HG03103 (cell line): Measurements from ENCODE around the gene HSP90AA1.
"Not testable (repeated sequence)": the region's sequence is repeated elsewhere in the genome, so short reads cannot be mapped to it uniquely, and the experiment has no call there.

ENCODE experiments used
- ATAC-seq: cut with Tn5 transposase; IDR thresholded peaks from one replicate; pipeline ENCODE4 v1.9.1; 2021; ENCODE audit warnings: low read depth; ENCODE audit not compliant: unreplicated experiment

The HSP90AA1 gene

DNA sequence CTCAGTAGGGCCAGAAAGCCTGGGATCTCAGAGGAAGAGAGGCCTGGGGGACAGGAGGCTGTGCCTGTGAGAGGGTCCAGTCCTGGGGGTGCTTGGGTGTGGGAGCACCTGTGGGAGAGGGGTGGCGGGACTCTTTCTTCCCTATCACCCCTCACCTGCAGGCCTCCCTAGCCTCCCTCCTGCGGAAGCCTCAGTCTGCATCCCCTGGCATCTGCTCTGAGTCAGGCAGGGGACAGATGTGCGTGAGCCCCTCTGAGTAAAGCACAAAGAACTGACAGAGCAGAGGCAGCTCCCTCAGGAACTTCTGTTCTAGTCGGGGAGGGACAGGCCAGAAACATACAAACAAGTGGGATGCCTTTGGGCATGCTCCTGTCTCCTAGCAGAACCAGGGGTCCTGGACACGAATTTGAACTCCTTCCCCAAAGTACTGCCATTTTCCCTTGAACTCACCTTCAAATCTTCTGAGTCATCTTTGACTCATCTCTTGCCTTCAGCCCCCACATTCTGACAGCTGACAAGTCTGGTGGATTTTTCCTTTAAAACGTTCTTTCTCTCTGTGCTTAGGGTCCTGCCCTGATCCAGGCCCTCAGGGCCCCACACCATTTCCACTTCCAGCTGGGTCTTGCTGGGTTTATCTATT lies 8.5 kb upstream of the HSP90AA1 start:
- no peak for ATAC-seq

DNA sequence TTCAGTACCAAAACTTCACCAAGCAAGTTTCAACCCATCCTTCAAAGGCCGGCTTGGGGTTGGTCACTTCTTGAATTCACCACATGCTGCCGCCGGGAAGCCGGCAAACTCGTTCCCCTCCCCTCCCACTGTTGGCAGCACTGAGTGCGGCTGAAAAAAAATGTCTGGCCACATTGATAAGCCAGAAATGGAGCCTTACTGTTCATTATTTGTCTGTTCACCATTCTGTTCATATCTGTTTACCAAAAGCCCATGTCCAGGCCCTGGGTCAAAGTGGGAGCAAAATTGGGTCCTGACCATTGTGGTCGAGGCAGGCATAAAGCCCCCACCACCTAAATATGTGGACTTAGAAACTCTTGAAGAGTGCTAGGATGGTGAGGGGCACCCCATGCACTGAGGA lies 7.3 kb upstream of the HSP90AA1 start:
- no peak for ATAC-seq

DNA sequence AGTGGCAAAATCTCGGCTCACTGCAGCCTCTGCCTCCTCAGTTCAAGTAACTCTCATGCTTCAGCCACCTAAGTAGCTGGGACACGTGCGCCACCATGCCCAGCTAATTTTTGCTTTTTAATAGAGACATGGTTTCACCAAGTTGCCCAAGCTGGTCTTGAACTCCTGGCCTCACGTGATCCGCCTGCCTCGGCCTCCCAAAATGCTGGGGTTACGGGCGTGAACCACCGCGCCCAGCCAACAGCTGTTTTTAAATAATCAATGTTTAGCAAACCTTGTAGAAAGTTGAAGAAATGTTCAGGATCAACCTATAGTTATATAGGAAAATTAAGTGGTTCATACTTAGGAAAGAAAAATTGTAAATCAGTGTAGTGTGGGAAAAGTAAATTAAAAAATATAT lies 6.0 kb upstream of the HSP90AA1 start:
- no peak for ATAC-seq

DNA sequence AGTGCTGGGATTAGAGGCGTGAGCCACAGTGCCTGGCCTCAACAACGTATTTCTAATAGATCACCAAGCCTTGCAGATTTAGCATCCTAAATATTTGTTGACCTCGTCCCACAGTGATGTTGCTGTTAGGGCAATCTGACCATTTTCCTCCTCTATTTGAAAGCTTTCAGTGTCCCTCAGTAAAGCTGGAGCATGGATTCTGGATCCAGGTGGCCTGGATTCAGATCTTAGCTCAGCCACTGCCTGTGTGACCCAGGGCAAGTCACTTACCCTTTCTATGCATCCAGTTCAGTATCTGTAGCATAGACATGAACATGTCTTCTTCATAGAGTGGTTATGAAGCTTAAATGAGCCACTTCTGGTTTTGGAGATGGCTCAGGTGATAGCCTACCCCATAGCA lies 3.9 kb upstream of the HSP90AA1 start:
- no peak for ATAC-seq

DNA sequence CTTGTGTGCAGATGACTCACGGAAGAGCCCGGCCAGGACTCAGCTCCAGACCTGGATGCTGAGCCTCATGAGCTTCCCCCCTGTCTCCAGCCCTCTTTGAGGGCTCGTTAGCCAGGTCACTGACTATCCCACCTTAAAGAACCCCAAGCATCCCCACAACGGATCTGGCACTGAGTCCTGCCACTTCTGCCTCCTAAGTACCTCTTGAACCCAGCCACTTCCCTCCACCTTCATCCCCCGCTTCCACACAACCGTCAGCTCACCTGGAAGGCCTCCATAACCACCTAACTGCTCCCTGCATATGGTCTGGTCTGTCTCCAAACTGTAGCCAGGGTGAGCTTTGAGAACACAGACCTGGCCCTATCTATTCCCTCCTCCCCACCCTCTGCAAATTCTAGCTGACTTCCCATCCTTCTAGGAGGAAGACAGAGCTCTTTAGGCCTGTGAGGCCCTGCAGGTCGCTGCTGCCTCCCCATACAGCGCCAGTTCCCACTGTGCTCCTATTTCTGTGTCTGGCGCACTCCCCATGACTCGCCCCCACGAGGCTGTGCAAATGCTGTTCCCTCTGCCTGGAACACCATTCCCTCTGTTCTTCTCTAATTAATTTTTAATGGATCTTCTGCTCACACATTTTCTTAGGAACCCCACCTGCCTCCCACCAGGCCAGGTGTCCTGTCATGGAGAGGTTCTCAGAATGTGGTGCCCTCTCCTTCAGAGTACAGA lies 2.9 kb upstream of the HSP90AA1 start:
- no peak for ATAC-seq

DNA sequence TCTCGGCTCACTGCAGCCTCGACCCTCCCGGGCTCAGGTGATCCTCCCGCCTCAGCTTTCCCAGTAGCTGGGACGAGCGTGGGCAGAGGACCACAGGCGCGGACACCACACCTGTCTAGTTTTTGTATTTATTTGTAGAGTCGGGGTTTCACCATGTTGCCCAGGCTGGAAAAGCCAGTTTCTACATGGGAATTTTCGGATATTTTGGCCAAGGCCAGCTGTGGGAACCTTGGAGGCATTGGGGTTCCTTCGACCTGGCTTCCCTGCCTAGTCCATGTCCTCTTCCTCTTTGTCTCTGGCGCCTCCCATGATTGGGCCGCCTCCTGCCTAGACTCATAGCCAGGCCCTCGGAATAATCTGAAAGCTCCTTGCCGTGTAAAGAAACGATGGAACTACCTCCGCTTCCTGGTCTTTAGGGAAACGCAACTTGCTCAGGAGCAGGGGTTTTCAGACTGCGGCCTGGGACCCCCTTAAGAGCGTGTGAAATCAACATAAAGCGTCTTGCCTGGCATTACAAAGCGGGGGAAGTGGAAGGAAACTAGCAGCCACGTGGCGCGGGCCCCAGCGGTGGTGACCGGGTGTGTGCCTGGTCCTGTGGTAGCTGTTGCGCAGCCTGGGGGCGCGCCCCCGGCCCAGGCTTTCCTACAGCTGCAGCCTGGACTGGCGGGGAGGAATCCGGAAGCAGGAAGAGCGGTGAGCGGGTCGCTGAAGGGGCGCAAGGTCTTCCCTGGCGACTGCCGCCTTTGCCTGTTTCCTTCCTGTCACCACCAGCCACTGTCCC lies 1.4 kb upstream of the HSP90AA1 start:
- no peak for ATAC-seq

DNA sequence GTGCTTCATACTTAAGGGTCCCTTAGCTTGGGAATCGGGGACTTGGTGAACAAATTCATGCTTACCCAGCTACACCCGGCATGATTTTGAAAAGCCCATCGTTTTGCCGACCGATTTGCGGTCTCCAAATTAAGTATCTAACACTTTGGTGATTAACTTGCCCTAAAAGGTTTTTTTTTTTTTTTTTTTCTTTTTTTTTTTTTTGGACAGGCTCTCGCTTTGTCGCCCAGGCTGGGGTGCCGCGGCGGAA lies 843 bp upstream of the HSP90AA1 start:
- no peak for ATAC-seq

DNA sequence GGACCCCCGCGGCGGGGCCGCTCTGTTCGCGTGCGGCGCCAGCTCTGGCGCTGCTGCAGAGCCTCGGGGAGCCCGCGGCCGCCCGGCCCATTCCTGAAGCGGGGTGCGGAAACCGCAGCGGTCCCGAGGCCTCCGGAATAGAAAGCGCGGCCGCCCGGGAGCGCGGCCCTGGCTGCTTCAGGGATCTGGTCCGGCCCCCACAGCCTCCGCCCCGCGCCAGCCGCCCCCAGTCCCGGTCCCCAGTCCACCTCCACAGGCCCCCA lies 204 bp downstream of the HSP90AA1 start:
- ATAC-seq = no peak

DNA sequence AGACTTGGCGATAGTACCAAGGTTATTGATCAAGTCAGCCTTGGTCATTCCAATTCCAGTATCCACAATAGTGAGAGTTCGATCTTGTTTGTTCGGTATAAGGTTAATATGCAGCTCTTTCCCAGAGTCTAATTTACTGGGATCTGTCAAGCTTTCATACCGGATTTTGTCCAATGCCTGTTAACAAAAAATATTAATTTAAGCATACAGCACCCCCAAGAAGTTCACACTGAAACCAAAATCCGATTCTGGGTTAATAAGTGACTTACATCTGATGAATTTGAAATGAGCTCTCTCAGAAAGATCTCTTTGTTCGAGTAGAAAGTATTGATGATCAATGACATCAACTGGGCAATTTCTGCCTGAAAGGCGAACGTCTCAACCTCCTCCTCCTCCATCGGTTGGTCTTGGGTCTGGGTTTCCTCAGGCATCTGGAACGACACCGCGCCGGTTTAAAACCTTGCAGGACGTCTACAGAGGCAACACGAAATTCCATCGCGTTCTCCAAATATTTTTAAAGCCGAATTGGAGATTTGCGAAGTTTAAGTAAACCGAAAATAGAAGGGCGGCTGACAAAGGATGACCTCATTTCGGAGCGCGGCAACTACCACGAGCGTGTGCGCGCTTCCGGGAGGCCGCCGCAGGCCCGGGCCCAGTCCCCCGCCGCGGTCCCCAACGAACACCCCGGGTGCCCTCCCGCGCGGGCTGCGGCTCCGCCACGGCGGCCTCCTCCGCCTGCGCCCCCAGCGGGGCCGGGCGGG lies 716 bp downstream of the HSP90AA1 start:
- ATAC-seq = peak; percentile 29

DNA sequence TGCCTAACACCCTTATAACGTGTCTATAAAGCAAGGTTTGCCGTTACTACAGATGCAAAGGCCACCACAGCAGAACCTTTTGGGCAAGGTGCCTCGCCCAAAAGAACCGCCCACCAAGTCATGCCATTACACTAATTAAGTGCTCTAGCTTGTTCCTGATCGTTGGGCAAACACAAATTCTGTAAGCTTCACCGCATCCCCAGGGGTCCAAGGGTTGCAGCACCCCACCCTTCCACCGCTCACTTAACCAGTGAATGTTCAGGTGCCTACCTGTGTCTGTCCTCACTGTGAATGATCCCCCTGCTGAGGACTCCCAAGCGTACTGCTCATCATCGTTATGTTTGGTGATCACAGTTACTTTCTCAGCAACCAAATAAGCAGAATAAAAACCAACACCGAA lies 1.4 kb downstream of the HSP90AA1 start:
- ATAC-seq = no peak

DNA sequence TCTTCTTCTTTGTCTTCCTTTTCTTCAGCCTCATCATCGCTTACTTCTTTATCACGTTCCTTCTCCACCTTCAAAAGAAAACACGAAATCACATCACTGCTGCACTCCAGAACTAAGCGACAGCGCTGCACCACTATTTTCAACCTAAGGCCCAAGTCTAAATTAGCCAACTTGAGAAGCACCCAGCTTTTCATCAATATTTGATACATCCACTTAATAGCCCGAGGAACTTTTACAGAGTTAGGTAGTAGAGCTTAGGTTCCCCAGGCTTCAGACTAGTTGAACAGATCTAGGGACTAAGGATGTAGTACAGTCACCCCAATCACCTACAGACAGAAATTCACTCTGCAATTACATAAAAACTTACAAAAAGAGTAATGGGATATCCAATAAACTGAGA lies 1.9 kb downstream of the HSP90AA1 start:
- ATAC-seq = no peak

DNA sequence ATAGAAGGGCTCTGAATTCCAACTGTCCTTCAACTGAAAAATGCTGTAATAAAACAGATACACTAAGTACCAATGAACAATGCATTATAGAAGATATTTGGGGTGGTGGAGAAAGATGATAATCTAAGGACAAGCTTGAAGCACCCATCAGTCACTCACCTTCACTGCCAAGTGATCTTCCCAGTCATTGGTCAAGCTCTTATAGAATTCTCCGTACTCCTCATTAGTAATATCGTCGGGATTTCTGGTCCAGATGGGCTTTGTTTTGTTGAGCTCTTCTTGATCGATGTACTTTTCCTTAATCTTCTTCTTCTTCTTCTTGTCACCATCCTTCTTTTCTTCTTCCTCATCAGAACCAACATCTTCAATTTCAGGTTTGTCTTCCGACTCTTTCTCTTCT lies 2.3 kb downstream of the HSP90AA1 start:
- not testable (repeated sequence) for ATAC-seq

DNA sequence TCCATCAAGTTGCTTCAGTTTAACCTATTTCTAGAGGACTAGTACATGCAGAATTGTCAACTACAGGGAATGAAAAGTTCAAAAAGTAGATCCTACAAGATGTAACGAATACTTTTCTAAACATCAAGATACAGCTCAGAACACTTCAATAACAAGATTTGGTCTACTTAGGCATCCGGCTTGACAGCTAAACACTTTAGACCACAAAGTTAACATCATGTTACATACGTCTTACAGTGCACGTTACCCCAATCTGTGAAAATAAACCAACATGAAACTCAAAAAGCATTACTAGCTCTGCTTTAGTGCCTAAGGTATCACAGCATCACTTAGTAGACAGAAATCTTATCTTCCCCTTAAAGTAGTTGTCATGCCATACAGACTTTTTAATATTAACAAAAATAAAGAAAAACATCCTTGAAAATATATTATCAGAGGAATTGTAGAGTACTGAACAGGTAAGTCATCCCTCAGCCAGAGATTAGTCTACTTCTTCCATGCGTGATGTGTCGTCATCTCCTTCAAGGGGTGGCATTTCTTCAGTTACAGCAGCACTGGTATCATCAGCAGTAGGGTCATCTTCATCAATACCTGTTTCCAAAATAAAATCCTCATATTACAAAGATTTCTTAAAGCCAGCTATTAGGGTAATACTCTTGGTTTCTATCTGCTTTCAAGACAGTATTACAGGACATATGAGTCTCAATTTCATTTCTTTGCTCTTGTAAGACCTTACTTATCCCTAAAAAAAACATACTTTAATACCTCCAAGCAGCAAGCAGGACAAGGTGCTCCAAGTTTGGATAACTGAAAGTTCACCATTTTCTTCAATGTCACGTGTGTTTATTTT lies 5.4 kb downstream of the HSP90AA1 start:
- no peak for ATAC-seq

DNA sequence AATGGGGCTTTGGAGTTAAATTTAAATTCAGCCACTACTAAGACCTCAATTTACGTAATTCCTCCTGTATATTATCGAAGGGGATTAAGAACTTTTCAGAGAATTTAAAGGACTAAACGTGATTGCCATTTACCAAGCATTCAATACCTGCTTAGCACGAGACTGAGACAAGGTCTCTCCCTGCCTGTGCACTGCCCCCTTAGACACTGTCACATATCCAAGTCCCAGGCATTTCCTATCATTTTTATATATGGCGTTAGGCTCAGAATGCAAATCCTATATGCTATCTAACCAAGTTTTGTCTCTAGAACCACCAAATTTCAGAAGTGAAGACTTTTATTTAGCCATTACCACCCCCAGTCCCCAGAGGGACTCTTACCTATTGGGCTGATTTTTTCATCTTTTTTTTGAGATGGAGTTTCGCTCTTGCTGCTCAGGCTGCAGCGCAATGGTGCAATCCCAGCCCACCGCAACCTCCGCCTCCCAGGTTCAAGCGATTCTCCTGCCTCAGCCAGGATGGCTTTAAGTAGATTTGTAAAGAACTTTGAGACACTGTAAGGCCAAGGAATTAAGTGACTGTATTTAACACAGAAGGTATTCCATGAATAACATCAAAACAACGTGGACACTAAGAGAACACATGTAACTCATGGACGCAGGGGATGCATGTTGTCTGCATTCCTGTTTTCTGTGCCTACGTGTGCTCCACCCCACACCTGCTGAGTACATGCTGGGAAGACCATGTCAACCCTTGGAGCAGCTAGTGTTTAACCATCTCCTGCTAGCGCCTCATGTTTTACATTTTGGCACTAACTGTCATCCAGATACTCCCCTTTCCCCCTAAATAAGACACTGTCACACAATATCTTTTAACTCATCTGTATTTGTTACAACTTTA lies 6.4 kb downstream of the HSP90AA1 start:
- no peak for ATAC-seq

DNA sequence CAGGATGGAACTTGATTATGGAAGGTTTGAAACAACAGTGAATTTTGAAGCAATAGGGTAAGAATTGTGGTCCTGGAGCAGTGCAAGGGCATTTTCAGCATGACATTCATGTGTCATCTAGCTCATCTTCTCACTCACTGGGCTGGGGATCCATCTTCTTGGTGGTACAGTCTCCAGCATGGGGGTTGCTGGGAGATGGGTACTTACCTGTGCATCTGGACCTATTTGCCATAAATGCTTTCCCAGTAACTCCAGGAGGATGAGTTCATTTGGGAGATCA lies 7.2 kb downstream of the HSP90AA1 start:
- ATAC-seq = no peak

DNA sequence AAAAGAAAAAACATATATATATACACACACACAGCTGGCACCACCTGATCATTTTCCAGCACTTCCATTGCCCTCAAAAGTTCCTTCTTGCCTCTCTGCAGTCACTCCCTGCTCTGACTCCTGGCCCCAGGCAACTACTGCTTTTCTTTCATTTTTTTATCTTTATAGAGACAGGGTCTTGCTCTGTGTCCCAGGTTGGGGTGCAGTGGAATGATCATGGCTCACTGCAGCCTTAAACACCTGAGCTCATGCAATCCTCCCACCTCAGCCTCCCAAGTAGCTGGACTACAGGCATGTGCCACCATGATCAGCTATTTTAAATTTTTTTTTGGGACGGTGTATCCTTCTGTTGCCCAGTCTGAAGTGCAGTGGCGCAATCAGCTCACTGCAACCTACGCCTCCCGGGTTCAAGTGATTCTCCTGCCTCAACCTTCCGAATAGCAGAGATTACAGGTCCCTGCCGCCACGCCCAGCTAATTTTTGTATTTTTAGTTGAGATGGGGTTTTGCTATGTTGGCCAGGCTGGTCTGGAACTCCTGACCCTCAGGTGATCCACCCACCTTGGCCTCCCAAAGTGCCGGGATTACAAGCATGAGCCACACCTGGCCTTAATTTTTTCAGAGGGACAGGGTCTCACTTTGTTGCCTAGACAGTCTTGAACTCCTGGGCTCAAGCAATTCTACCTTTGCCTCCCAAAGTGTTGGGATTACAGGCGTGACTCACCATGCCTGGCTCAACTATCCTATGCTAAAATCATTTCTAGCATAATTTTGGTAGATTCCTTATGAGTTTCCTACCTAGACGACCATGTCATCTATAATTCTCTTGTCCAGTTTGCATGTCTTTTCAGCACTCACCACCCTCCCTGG lies 7.8 kb downstream of the HSP90AA1 start:
- ATAC-seq = no peak

DNA sequence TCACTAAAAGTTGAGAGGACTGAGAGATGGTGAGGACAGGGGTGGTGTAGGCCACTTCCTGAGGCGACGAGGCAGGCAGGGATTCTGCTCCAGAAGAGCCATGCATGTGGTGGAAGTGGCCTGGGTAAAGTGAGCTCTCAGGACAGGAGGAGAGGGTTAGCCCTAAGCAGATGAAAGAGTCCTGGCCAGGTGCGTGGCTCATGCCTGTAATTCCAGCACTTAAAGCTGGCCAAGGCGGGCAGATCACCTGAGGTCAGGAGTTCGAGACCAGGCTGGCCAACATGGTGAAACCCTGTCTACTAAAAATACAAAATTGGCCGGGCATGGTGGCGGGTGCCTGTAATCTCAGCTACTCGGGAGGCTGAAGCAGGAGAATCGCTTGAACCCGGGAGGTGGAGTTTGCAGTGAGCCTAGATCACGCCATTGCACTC lies 8.5 kb downstream of the HSP90AA1 start:
- ATAC-seq = not testable (repeated sequence)

DNA sequence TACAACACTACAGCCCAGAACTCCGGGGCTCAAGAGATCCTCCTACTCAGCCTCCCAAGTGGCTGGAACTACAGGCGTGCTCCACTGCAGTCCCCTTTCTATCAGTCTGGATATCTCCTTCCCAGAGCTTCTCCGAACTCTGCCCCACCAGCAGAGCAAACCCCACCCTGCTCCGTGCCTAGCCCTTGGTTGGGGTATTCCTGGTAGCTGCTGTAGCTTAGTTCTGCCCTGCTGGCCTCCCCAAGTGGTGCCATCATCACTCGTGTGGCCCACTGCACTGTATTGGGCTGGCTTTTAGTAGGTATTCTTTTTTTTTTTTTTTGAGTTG lies 9.5 kb downstream of the HSP90AA1 start:
- ATAC-seq = no peak

DNA sequence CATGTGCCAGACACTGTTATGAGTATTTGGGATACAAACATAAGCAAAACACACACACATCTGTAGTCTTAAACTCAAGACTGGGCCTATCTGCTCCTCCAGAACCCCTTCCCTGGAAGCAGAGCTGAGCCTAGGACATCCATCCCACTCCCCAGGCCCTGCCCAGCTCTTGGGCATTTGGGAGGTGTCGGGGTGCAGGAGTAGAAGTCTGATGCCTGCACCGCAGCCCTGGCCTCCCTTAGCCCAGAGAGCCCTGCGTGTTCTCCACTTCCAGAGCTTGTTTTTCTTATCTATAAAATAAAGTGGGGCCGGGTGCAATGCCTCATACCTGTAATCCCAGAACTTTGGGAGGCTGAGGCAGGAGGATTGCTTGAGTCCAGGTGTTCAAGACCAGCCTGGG lies 11.7 kb downstream of the HSP90AA1 start:
- no peak for ATAC-seq
